HepG2 (cell line): ENCODE data around the gene FRMD1. TPM values are rescaled to one million over a fixed set of nuclear protein-coding genes. Genes with fewer than 3 reads are reported as not detected.

Experiments
- ATAC-seq: fragments of 200-7000 bp; cut with Tn5 transposase; 3 replicates; pipeline ENCODE4 v1.9.1; 2020; ENCODE audit warnings: mild to moderate bottlenecking, moderate library complexity
- BruUV-seq: library from RNA; stranded (reverse); fragments of 400-500 nt; replicated peaks from 2 replicates; lab custom pipeline; 2021; lab: Mats Ljungman, UMichigan
- CTCF ChIA-PET: fragments of 300-600 bp; formaldehyde crosslinking; extraction: SDS; loops from one replicate; lab custom pipeline; 2021; ENCODE audit warnings: low total read pairs, inconsistent platforms, low intra/inter-chr PET ratio; lab: Yijun Ruan, JAX
- POLR2A ChIA-PET: fragments of 350-600 bp; sonication (Branson Sonifier 250); formaldehyde crosslinking; loops from one replicate; lab custom pipeline; 2020; ENCODE audit warnings: antibody characterized with exemption, inconsistent platforms; lab: Yijun Ruan, JAX
- DNase-seq: peaks from one replicate; pipeline ENCODE4 v3.0.0-alpha.2; 2015; ENCODE audit warnings: low spot score
- FAIRE-seq: peaks from 3 replicates; lab custom pipeline; 2011; peaks lifted over from hg19 to GRCh38; lab: Jason Lieb, UNC
- H2AFZ ChIP-seq: one replicate; pipeline ENCODE4 v1.6.1; 2011; ENCODE audit warnings: low read length, inconsistent platforms
- H3K27ac ChIP-seq: fragments of 300-600 bp; 3 replicates; pipeline ENCODE4 v1.8.0; 2011; ENCODE audit warnings: mixed run types, mild to moderate bottlenecking, mixed read lengths, low read length, inconsistent platforms; ENCODE audit not compliant: insufficient read depth; ENCODE audit errors: extremely low read length
- H3K27me3 ChIP-seq, 2 experiments: fragments of 200-600 bp in 1 of 2; 2 replicates in 1 of 2; 3 replicates in 1 of 2; pipeline versions ENCODE4 v1.6.0 to v1.8.0; 2011; ENCODE audit warnings: low read length in 2 of 2, mild to moderate bottlenecking in 2 of 2, moderate library complexity in 2 of 2, inconsistent platforms in 1 of 2; ENCODE audit not compliant: insufficient read depth in 2 of 2, control insufficient read depth in 1 of 2
- H3K36me3 ChIP-seq, 2 experiments: fragments of 200-600 bp in 1 of 2; replicated peaks in 1 of 2; 2 replicates in 1 of 2; 3 replicates in 1 of 2; pipeline versions ENCODE4 v1.5.1 to v1.8.0; 2011; ENCODE audit warnings: low read length in 2 of 2, inconsistent platforms in 1 of 2; ENCODE audit not compliant: insufficient read depth in 2 of 2, control insufficient read depth in 1 of 2
- H3K4me1 ChIP-seq: 2 replicates; pipeline ENCODE4 v1.5.1; 2012; ENCODE audit warnings: low read length, inconsistent platforms; ENCODE audit not compliant: insufficient read depth
- H3K4me2 ChIP-seq: 2 replicates; pipeline ENCODE4 v1.6.0; 2011; ENCODE audit warnings: low read depth, low read length, inconsistent platforms
- H3K4me3 ChIP-seq, 3 experiments: fragments of 200-600 bp in 1 of 3; sonication (generic), shearing (Covaris generic) in 1 of 3; replicated peaks in 1 of 3; 2 replicates each; pipeline ENCODE4 v1.5.1; 2011 to 2016; ENCODE audit warnings: low read length in 3 of 3, inconsistent platforms in 2 of 3, low read depth in 2 of 3, mild to moderate bottlenecking in 2 of 3, control low read depth in 1 of 3, mixed read lengths in 1 of 3; ENCODE audit not compliant: insufficient read depth in 1 of 3
- H3K79me2 ChIP-seq: one replicate; pipeline ENCODE4 v1.6.1; 2011; ENCODE audit warnings: low read length, inconsistent platforms; ENCODE audit not compliant: insufficient read depth
- H3K9ac ChIP-seq: 2 replicates; pipeline ENCODE4 v1.6.0; 2011; ENCODE audit warnings: mild to moderate bottlenecking, low read depth, low read length, inconsistent platforms; ENCODE audit not compliant: insufficient read depth
- H3K9me3 ChIP-seq: 2 replicates; pipeline ENCODE4 v1.5.1; 2012; ENCODE audit warnings: mild to moderate bottlenecking, low read length
- H4K20me1 ChIP-seq: 2 replicates; pipeline ENCODE4 v1.6.0; 2011; ENCODE audit warnings: inconsistent platforms, mild to moderate bottlenecking, low read length, moderate library complexity; ENCODE audit not compliant: insufficient read depth
- AFF4 ChIP-seq: sonication (generic); formaldehyde crosslinking; IDR thresholded peaks from 2 replicates; pipeline ENCODE4 v1.4.0; 2020; ENCODE audit warnings: missing genetic modification reagents
- CEBPG ChIP-seq: IDR thresholded peaks from 2 replicates; pipeline ENCODE4 v1.6.1; 2016
- GPN1 ChIP-seq: sonication (generic); formaldehyde crosslinking; IDR thresholded peaks from 2 replicates; pipeline ENCODE4 v1.5.1; 2020; ENCODE audit warnings: missing genetic modification reagents, borderline replicate concordance
- HNRNPLL ChIP-seq: fragments of 200-400 bp; formaldehyde crosslinking; IDR thresholded peaks from 2 replicates; pipeline ENCODE4 v1.6.1; 2017; ENCODE audit warnings: mild to moderate bottlenecking, low read depth, low read length; ENCODE audit not compliant: poor library complexity, severe bottlenecking
- KLF16 ChIP-seq, 2 experiments: sonication (generic) in 1 of 2; formaldehyde crosslinking in 1 of 2; IDR thresholded peaks; 2 replicates each; pipeline versions ENCODE4 v1.6.1 to v1.8.0; 2016 to 2023; ENCODE audit warnings: missing genetic modification reagents in 2 of 2, missing compliant biosample characterization in 1 of 2
- MBNL3 ChIP-seq: fragments of 250-450 bp; sonication (Bioruptor Pico); conservative IDR thresholded peaks from 2 replicates; pipeline ENCODE4 v1.8.0; 2022; ENCODE audit warnings: mild to moderate bottlenecking, inconsistent platforms
- MTA3 ChIP-seq: sonication (generic); formaldehyde crosslinking; IDR thresholded peaks from 2 replicates; pipeline ENCODE4 v1.4.0; 2020; ENCODE audit warnings: missing genetic modification reagents
- PPARG ChIP-seq: conservative IDR thresholded peaks from 2 replicates; pipeline ENCODE4 v1.6.1; 2016; ENCODE audit warnings: missing biosample characterization, missing genetic modification reagents
- RAD51 ChIP-seq: fragments of 450-650 bp; IDR thresholded peaks from 2 replicates; pipeline ENCODE4 v1.6.1; 2016; ENCODE audit warnings: borderline replicate concordance
- REL ChIP-seq: sonication (generic); formaldehyde crosslinking; conservative IDR thresholded peaks from 2 replicates; pipeline ENCODE4 v1.8.0; 2022; ENCODE audit warnings: mild to moderate bottlenecking, missing genetic modification reagents, moderate library complexity
- ZNF260 ChIP-seq: sonication (generic); formaldehyde crosslinking; IDR thresholded peaks from 2 replicates; pipeline ENCODE4 v1.4.0; 2020; ENCODE audit warnings: missing genetic modification reagents, low read depth, mild to moderate bottlenecking, borderline replicate concordance
- ZNF296 ChIP-seq: sonication (generic); formaldehyde crosslinking; conservative IDR thresholded peaks from 2 replicates; pipeline ENCODE4 v1.5.0; 2020; ENCODE audit warnings: mild to moderate bottlenecking, missing genetic modification reagents
- ZSCAN21 ChIP-seq: sonication (generic); formaldehyde crosslinking; IDR thresholded peaks from 2 replicates; pipeline ENCODE4 v1.8.0; 2022; ENCODE audit warnings: mild to moderate bottlenecking, missing genetic modification reagents, moderate library complexity, borderline replicate concordance
- WGBS: methylation state at CpG from one replicate; pipeline ENCODE4 v1.1.6; 2017; ENCODE audit warnings: low lambda C conversion rate; 5-methylcytosine and 5-hydroxymethylcytosine counted together
- in situ Hi-C: cut with HindIII; loops from 2 replicates; pipeline ENCODE4 v1.10.0; 2017; ENCODE audit warnings: low pct_unique_long_range_greater_than_20kb; ENCODE audit not compliant: extremely low pct_ligation_motif_present
- intact Hi-C: fragments of 100-400 bp; cut with micrococcal nuclease; formaldehyde crosslinking; loops from one replicate; pipeline ENCODE4 v1.10.0; 2022; ENCODE audit not compliant: unreplicated experiment
- polyA plus RNA-seq, 8 experiments: library from polyadenylated mRNA; depleted of rRNA in 3 of 8; stranded (reverse) in 7 of 8; unstranded in 1 of 8; fragments of >200 nt; fragmentation: Illumina TruSeq in 4 of 8; extraction: Trizol in 4 of 8; gene quantifications; 2 replicates each; pipeline versions ENCODE4 v1.2.1 to v1.2.3, GENCODE V29; 2011 to 2016; ENCODE audit warnings: low read depth in 4 of 8, missing spikeins in 1 of 8, mixed read lengths in 1 of 8; ENCODE audit not compliant: insufficient read depth in 1 of 8
- total RNA-seq, 5 experiments: library from RNA; depleted of rRNA; stranded (reverse); fragments of >200 nt; fragmentation: Illumina TruSeq; extraction: Trizol; gene quantifications; 2 replicates each; pipeline ENCODE4 v1.2.3, GENCODE V29; 2016; ENCODE audit warnings: low read depth in 1 of 5
- TF ChIP-seq, protein P1 (sequence below): IDR thresholded peaks from 2 replicates; pipeline ENCODE4 v1.6.1; 2018; ENCODE audit warnings: missing genetic modification reagents, mild to moderate bottlenecking, missing compliant biosample characterization
- TF ChIP-seq, protein P2 (sequence below): sonication (generic); formaldehyde crosslinking; conservative IDR thresholded peaks from 2 replicates; pipeline ENCODE4 v1.4.0; 2020; ENCODE audit warnings: mild to moderate bottlenecking, missing genetic modification reagents, moderate library complexity

Gene FRMD1
- total and polyA plus RNA-seq, 2 of the 13 experiments (the other 11 are each of a cell fraction or from before 2014, with no cell fraction given), result 0.01 TPM; not detected in 1

DNA sequence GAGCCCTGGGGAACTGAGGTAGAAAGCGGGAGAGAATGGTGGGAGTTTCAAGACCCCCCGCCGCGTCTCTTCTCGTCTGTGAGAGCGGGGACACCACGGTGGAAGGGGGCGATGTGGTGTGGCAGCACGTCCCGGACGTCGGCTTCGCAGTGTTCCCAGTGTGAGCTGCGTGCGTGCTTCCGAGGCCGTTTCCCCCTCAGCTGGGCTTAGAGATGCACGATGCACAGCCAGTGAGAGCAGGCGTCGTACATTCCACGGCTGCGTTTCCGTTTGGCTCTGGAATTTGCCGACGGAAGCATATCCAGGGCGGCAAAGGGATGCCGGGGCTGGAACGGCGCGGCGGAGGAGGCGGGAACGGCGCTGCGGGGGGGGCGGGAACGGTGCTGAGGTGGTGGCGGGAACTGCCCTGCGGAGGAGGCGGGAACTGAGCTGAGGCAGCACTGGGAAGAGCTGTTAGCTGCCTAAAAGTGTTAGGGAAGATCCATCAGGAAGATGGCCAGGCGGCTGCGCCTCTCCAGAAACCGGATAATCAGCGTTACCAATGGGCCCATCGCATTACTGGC, 43.8 kb downstream of the FRMD1 start (continued):
- TF ChIP-seq, protein P1, sequence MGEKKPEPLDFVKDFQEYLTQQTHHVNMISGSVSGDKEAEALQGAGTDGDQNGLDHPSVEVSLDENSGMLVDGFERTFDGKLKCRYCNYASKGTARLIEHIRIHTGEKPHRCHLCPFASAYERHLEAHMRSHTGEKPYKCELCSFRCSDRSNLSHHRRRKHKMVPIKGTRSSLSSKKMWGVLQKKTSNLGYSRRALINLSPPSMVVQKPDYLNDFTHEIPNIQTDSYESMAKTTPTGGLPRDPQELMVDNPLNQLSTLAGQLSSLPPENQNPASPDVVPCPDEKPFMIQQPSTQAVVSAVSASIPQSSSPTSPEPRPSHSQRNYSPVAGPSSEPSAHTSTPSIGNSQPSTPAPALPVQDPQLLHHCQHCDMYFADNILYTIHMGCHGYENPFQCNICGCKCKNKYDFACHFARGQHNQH (CRISPR knock-in tag), result no peak
- TF ChIP-seq MBNL3 (CRISPR knock-in tag) (no peak), ZNF260 (CRISPR knock-in tag) (no peak), CEBPG (no peak), ZSCAN21 (CRISPR knock-in tag) (no peak), ZNF296 (CRISPR knock-in tag) (no peak), HNRNPLL (no peak), KLF16 (CRISPR knock-in tag; IDR thresholded peaks at IDR 0.05) (no peak), RAD51 (no peak), PPARG (CRISPR knock-in tag) (no peak), MTA3 (CRISPR knock-in tag) (no peak), REL (CRISPR knock-in tag) (no peak)

DNA sequence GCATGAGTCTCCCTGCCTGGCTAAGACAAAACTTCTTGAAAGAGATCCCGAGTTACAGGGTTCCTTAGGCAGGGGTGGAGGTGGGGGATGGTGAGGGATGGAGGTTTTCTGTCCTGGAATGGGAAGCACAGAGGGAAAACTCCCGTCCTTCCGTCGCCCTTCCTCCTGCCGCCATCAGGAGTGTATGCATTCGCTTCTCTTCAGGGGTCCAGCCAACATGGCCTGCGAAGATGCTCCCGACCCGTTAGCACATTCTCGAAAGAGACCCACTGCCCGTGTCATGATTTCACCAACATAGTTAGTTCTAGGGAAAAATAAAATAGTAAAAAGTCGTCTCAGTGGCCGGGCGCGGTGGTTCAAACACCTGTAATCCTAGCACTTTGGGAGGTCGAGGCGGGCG, 44.5 kb downstream of the FRMD1 start:
- no TSS peak for BruUV-seq
- Histone ChIP-seq H3K9ac (no peak overlapping the region), H3K27ac (no peak overlapping the region)

More for the DNA sequence above, 44.5 kb downstream of the FRMD1 start:
- no peak overlapping the region for H3K4me3 ChIP-seq
- intact Hi-C loops (no loop called here), in situ Hi-C loops (no loop called here)
- 77% methylated on average over 18 of the region's 18 CpGs for WGBS
- no peaks in the 10 kb centered on the region for H3K79me2 ChIP-seq
- H3K9me3 ChIP-seq, result no peaks in the 10 kb centered on the region
- H4K20me1 ChIP-seq, result no peaks in the 10 kb centered on the region; the same call in 1 of the 2 replicates
- ChIA-PET POLR2A (no interaction called here), CTCF (no interaction called here)
- no peak for TF ChIP-seq GPN1 (CRISPR knock-in tag)
- TF ChIP-seq, protein P2, sequence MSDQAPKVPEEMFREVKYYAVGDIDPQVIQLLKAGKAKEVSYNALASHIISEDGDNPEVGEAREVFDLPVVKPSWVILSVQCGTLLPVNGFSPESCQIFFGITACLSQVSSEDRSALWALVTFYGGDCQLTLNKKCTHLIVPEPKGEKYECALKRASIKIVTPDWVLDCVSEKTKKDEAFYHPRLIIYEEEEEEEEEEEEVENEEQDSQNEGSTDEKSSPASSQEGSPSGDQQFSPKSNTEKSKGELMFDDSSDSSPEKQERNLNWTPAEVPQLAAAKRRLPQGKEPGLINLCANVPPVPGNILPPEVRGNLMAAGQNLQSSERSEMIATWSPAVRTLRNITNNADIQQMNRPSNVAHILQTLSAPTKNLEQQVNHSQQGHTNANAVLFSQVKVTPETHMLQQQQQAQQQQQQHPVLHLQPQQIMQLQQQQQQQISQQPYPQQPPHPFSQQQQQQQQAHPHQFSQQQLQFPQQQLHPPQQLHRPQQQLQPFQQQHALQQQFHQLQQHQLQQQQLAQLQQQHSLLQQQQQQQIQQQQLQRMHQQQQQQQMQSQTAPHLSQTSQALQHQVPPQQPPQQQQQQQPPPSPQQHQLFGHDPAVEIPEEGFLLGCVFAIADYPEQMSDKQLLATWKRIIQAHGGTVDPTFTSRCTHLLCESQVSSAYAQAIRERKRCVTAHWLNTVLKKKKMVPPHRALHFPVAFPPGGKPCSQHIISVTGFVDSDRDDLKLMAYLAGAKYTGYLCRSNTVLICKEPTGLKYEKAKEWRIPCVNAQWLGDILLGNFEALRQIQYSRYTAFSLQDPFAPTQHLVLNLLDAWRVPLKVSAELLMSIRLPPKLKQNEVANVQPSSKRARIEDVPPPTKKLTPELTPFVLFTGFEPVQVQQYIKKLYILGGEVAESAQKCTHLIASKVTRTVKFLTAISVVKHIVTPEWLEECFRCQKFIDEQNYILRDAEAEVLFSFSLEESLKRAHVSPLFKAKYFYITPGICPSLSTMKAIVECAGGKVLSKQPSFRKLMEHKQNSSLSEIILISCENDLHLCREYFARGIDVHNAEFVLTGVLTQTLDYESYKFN (CRISPR knock-in tag), result no peak
- no peak for TF ChIP-seq AFF4 (CRISPR knock-in tag)
- no peak for ATAC-seq
- H2AFZ ChIP-seq, result no peak overlapping the region
- FAIRE-seq, result no peak
- H3K4me2 ChIP-seq, result no peak overlapping the region
- peaks cover 4 to 52% of the 10 kb centered on the region in 2 experiments; a peak in 4 of 5 replicates for H3K27me3 ChIP-seq
- H3K36me3 ChIP-seq, result no peaks in the 10 kb centered on the region
- H3K4me1 ChIP-seq, result peaks cover 24% of the 10 kb centered on the region
- DNase-seq, result no peak
